Large intestine (tissue), 3 donors: Measurements from ENCODE around the gene LIPC. TPM values are rescaled to one million over a fixed set of nuclear protein-coding genes. Genes with fewer than 3 reads are reported as not detected.

ENCODE experiments used
- DNase-seq, 2 donors: peaks; one replicate each; pipeline versions ENCODE4 v3.0.0 to v3.0.0-alpha.2; 2013
- H3K27ac ChIP-seq: one replicate; pipeline ENCODE4 v1.5.1; 2013; ENCODE audit warnings: low read length
- H3K27me3 ChIP-seq: 2 replicates; pipeline ENCODE4 v1.6.1; 2013; ENCODE audit warnings: low read length; ENCODE audit not compliant: control insufficient read depth, insufficient read depth
- H3K36me3 ChIP-seq: 2 replicates; pipeline ENCODE4 v1.6.1; 2013; ENCODE audit warnings: low read length; ENCODE audit not compliant: control insufficient read depth, insufficient read depth
- H3K4me1 ChIP-seq: one replicate; pipeline ENCODE4 v1.6.1; 2013; ENCODE audit warnings: low read length; ENCODE audit not compliant: control insufficient read depth, insufficient read depth
- H3K4me3 ChIP-seq: one replicate; pipeline ENCODE4 v1.5.1; 2013; ENCODE audit warnings: low read length
- H3K9me3 ChIP-seq: one replicate; pipeline ENCODE4 v1.6.1; 2013; ENCODE audit warnings: mild to moderate bottlenecking, low read depth, low read length, moderate library complexity; ENCODE audit not compliant: control insufficient read depth
- WGBS: methylation state at CpG from one replicate; pipeline ENCODE4 v1.1.5; 2013; ENCODE audit warnings: low lambda C conversion rate; ENCODE audit not compliant: insufficient coverage; 5-methylcytosine and 5-hydroxymethylcytosine counted together
- polyA plus RNA-seq: library from polyadenylated mRNA; unstranded; fragments of 120-200 nt; gene quantifications from one replicate; pipeline ENCODE4 v1.2.1, GENCODE V29; 2013

Gene LIPC
- polyA plus RNA-seq, 1 donor: 0.25 TPM

- DNase-seq: no peak
- Histone ChIP-seq H3K27ac (no peak overlapping the region), H3K4me1 (no peaks in the 10 kb centered on the region), H3K27me3 (no peaks in the 10 kb centered on the region), H3K36me3 (no peaks in the 10 kb centered on the region), H3K4me3 (no peak overlapping the region), H3K9me3 (no peaks in the 10 kb centered on the region)
- no CpG with 5 or more reads among the region's 5 CpGs for WGBS
Measured at GRCh38 chr15:58535337-58535736, 103.5 kb downstream of the LIPC start.

GRCh38 chr15:58535894-58536293 lies 104.1 kb downstream of the LIPC start:
- DNase-seq: no peak
- no CpG with 5 or more reads among the region's 6 CpGs for WGBS
- H3K4me3 ChIP-seq: no peak overlapping the region

DNA sequence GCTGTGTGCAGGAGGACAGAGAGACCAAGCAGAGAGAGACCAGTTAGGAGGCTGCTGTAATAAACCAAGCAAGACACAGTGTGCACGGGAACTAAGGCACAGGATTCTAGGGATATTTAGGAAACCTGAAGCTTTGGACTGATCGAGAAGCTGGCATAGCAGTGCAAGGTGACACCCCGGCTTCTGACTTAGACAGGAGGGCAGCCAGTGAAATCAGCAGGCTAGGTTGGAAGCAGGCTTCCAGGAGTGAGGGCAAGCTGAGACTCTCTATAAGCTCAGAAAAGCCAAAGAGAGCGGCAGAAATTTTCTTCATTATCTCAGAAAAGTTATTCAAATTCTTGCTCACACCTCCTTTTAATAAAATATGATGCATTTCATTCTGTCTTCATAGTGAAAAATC lies 104.6 kb downstream of the LIPC start:
- no peaks in the 10 kb centered on the region for H3K4me1 ChIP-seq
- no peak overlapping the region for H3K27ac ChIP-seq
- DNase-seq: no peak
- H3K9me3 ChIP-seq: no peaks in the 10 kb centered on the region
- 100% methylated on average over 1 of the region's 4 CpGs for WGBS
- no peaks in the 10 kb centered on the region for H3K27me3 ChIP-seq
- H3K4me3 ChIP-seq: no peak overlapping the region
- no peaks in the 10 kb centered on the region for H3K36me3 ChIP-seq

More at GRCh38 chr15:58535894-58536293, 104.1 kb downstream of the LIPC start:
- no peaks in the 10 kb centered on the region for H3K9me3 ChIP-seq
- H3K27ac ChIP-seq: no peak overlapping the region
- no peaks in the 10 kb centered on the region for H3K27me3 ChIP-seq
- H3K4me1 ChIP-seq: no peaks in the 10 kb centered on the region
- no peaks in the 10 kb centered on the region for H3K36me3 ChIP-seq

- H3K27me3 ChIP-seq: no peaks in the 10 kb centered on the region
- no peak overlapping the region for H3K4me3 ChIP-seq
- no peaks in the 10 kb centered on the region for H3K36me3 ChIP-seq
- no peak for DNase-seq
- no peak overlapping the region for H3K27ac ChIP-seq
- no peaks in the 10 kb centered on the region for H3K4me1 ChIP-seq
- no peaks in the 10 kb centered on the region for H3K9me3 ChIP-seq
- WGBS: no CpG with 5 or more reads among the region's 9 CpGs
Measured at GRCh38 chr15:58537033-58537432, 105.2 kb downstream of the LIPC start.

DNA sequence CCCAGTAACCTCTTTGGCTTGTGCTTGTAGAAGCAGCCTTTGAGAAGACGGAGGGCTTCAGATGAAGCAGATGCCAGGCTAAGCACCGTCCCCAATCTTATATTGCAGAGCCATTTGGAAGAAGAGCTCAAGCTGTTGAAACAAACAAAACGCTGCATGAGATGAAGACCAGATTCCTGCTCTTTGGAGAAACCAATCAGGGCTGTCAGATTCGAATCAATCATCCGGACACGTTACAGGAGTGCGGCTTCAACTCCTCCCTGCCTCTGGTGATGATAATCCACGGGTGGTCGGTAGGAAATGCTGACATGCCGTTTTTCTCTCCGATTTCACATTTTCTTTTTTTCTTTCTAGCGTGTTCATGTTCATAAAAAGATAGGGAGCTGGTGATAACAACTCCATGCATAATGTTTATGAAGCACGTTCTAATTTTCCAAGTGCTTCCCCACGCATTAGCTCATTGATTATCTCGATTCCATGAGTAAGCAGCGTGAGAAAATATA lies 106.5 kb downstream of the LIPC start:
- Histone ChIP-seq H3K4me3 (no peak overlapping the region), H3K27ac (no peak overlapping the region), H3K27me3 (no peaks in the 10 kb centered on the region), H3K36me3 (no peaks in the 10 kb centered on the region), H3K9me3 (no peaks in the 10 kb centered on the region), H3K4me1 (no peaks in the 10 kb centered on the region)
- WGBS: 80% methylated on average over 1 of the region's 16 CpGs
- DNase-seq: no peak

DNA sequence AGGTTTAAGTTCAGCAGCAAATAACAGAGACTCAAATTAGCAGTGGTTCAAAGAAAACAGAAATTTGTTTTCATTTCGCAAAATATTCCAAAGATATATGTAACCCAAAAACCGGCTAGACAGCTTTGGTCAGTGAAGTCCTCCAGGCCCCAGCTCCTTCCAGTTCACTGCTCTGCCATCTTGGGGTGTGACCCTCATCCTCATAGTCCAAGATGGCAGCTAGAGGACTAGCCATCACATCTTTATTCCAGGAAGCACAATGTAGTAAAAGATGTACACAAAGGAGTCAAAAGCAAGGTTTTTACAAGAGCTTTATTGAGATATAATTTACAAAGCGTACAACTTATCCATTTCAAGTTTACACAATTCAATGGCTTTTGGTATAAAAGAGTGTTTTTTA lies 107.1 kb downstream of the LIPC start:
- Histone ChIP-seq H3K4me3 (no peak overlapping the region), H3K36me3 (no peaks in the 10 kb centered on the region), H3K4me1 (no peaks in the 10 kb centered on the region), H3K9me3 (no peaks in the 10 kb centered on the region), H3K27ac (no peak overlapping the region), H3K27me3 (no peaks in the 10 kb centered on the region)
- DNase-seq: no peak
- WGBS: 90% methylated on average over 3 of the region's 3 CpGs

DNA sequence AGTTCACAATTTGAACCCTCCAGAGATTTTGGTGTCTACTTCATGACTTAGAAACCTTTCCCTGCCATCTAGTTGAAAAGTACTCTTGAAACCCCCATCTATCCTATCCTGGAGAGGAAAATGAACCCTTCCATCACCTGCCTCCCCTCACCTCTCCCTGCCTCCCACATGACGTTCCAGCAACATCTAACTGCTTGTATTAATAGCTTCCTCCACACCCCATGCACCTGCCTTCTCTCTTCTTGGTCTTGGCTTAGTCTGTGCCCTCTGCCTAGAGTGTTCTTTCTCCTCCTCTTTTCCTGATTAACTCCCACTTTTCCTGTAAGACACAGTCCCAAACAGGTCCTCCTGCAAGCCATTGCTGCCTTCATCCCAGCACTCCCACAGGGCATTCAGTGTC lies 107.8 kb downstream of the LIPC start:
- Histone ChIP-seq H3K36me3 (no peaks in the 10 kb centered on the region), H3K27me3 (no peaks in the 10 kb centered on the region), H3K4me3 (no peak overlapping the region), H3K4me1 (no peaks in the 10 kb centered on the region), H3K9me3 (no peaks in the 10 kb centered on the region), H3K27ac (no peak overlapping the region)
- WGBS: no CpG with 5 or more reads among the region's 1 CpG
- DNase-seq: no peak

GRCh38 chr15:58541410-58542087 lies 109.8 kb downstream of the LIPC start:
- H3K27ac ChIP-seq: no peak overlapping the region
- no peaks in the 10 kb centered on the region for H3K9me3 ChIP-seq
- no peaks in the 10 kb centered on the region for H3K4me1 ChIP-seq
- H3K4me3 ChIP-seq: no peak overlapping the region
- WGBS: 80% methylated on average over 1 of the region's 22 CpGs
- no peak for DNase-seq
- no peaks in the 10 kb centered on the region for H3K36me3 ChIP-seq
- no peaks in the 10 kb centered on the region for H3K27me3 ChIP-seq

GRCh38 chr15:58543664-58544335 lies 112.0 kb downstream of the LIPC start:
- no peaks in the 10 kb centered on the region for H3K27me3 ChIP-seq
- no peak overlapping the region for H3K4me3 ChIP-seq
- WGBS: 100% methylated on average over 2 of the region's 17 CpGs
- H3K4me1 ChIP-seq: no peaks in the 10 kb centered on the region
- no peaks in the 10 kb centered on the region for H3K36me3 ChIP-seq
- H3K9me3 ChIP-seq: no peaks in the 10 kb centered on the region
- no peak overlapping the region for H3K27ac ChIP-seq
- no peak for DNase-seq

DNA sequence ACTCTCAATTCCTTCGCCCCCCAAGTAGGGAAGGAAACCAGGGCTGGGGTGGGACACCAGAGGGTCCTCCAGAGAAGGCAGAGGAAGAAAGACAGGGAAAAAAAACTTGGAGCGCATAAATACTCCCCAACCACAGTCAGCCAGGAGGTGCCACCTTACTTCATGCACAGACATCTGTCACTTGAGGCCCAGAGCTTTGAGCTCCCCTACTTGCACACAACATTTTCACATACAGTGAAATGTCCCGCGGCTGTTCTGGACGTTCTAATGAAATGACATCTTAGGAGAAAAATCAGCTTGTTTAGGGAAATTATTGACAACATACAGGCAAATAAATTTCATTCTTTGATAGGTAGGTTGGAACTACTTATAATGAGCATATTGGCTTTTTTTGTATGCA lies 113.0 kb downstream of the LIPC start:
- Histone ChIP-seq H3K27me3 (no peaks in the 10 kb centered on the region), H3K27ac (no peak overlapping the region), H3K36me3 (no peaks in the 10 kb centered on the region), H3K4me1 (no peaks in the 10 kb centered on the region), H3K9me3 (no peaks in the 10 kb centered on the region), H3K4me3 (no peak overlapping the region)
- DNase-seq: no peak
- no CpG with 5 or more reads among the region's 5 CpGs for WGBS
